Sigmoid colon (tissue), 4 donors: ENCODE results near the gene EML6.

Experiments used
- EP300 ChIP-seq, 4 donors: sonication (generic); formaldehyde crosslinking; IDR thresholded peaks; one replicate each; pipeline ENCODE4 v1.6.1; 2017; ENCODE audit warnings: antibody characterized with exemption in 4 of 4
- POLR2A ChIP-seq, 2 donors: fragments of 450-650 bp; IDR thresholded peaks; one replicate each; pipeline ENCODE4 v1.6.1; 2016; ENCODE audit warnings: antibody characterized with exemption in 2 of 2, mild to moderate bottlenecking in 2 of 2, moderate library complexity in 2 of 2
- POLR2AphosphoS5 ChIP-seq, 4 donors: sonication (generic); formaldehyde crosslinking; IDR thresholded peaks; one replicate each; pipeline ENCODE4 v1.6.1; 2017; ENCODE audit warnings: antibody characterized with exemption in 4 of 4
- TF ChIP-seq, protein P1 (sequence below), 4 experiments: fragments of 450-650 bp in 3 of 4; fragments of 200-600 bp in 1 of 4; IDR thresholded peaks; one replicate each; pipeline ENCODE4 v1.5.1; 2016 to 2019; ENCODE audit warnings: antibody characterized with exemption in 4 of 4, mild to moderate bottlenecking in 3 of 4, moderate library complexity in 2 of 4

DNA sequence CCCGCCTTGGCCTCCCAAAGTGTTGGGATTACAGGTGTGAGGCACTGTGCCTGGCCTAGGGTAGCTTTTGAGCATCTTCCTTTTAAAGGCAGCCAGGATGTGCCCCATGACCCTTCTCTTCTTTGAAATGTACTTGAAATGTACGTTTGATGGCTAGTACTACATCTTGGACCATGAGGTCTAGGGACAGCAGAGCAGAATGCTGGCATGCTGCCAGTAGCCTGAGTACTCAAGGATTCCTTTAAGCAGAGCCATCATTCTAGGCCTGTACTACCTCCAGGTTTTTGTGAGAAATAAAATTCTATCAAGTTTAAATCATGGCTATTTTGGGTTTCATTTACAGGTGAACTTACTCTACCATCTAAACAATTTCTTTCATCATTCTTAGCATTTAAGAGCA lies 2.9 kb upstream of the EML6 start:
- TF ChIP-seq POLR2A (IDR thresholded peaks at IDR 0.05) (no peak), POLR2AphosphoS5 (IDR thresholded peaks at IDR 0.05) (no peak), EP300 (IDR thresholded peaks at IDR 0.05) (no peak)
- TF ChIP-seq, protein P1, sequence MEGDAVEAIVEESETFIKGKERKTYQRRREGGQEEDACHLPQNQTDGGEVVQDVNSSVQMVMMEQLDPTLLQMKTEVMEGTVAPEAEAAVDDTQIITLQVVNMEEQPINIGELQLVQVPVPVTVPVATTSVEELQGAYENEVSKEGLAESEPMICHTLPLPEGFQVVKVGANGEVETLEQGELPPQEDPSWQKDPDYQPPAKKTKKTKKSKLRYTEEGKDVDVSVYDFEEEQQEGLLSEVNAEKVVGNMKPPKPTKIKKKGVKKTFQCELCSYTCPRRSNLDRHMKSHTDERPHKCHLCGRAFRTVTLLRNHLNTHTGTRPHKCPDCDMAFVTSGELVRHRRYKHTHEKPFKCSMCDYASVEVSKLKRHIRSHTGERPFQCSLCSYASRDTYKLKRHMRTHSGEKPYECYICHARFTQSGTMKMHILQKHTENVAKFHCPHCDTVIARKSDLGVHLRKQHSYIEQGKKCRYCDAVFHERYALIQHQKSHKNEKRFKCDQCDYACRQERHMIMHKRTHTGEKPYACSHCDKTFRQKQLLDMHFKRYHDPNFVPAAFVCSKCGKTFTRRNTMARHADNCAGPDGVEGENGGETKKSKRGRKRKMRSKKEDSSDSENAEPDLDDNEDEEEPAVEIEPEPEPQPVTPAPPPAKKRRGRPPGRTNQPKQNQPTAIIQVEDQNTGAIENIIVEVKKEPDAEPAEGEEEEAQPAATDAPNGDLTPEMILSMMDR (IDR thresholded peaks at IDR 0.05) = no peak
